WTC11 (cell line): ENCODE results near the gene GPR152. TPM values are rescaled to one million over a fixed set of nuclear protein-coding genes. Genes with fewer than 3 reads are reported as not detected.

Source experiments
- ATAC-seq: fragments of 200-7000 bp; cut with Tn5 transposase; 2 replicates; pipeline ENCODE4 v1.10.0; 2021; ENCODE audit warnings: mild to moderate bottlenecking, moderate library complexity
- CTCF ChIA-PET: fragments of 300-600 bp; sonication (Branson Sonifier 250); formaldehyde crosslinking; loops from one replicate; lab custom pipeline; 2021; ENCODE audit warnings: antibody characterized with exemption; lab: Charles Lee
- POLR2A ChIA-PET: fragments of 350-600 bp; sonication (Branson Sonifier 250); formaldehyde crosslinking; loops from one replicate; lab custom pipeline; 2021; ENCODE audit warnings: antibody characterized with exemption; lab: Charles Lee
- DNase-seq: peaks from one replicate; pipeline ENCODE4 v3.0.0; 2021; ENCODE audit warnings: low spot score
- H3K27ac Mint-ChIP-seq: 2 replicates; pipeline ENCODE4 v1.8.0; 2021; ENCODE audit warnings: mixed read lengths
- H3K27me3 Mint-ChIP-seq: 2 replicates; pipeline ENCODE4 v1.8.0; 2021; ENCODE audit warnings: low read depth, mild to moderate bottlenecking, moderate library complexity, mixed read lengths
- H3K36me3 Mint-ChIP-seq: 2 replicates; pipeline ENCODE4 v1.8.0; 2021; ENCODE audit warnings: mixed read lengths
- H3K4me1 Mint-ChIP-seq: 2 replicates; pipeline ENCODE4 v1.8.0; 2022; ENCODE audit warnings: mixed read lengths
- H3K4me3 Mint-ChIP-seq: 2 replicates; pipeline ENCODE4 v1.8.0; 2021; ENCODE audit warnings: mild to moderate bottlenecking, moderate library complexity, mixed read lengths
- H3K9me3 Mint-ChIP-seq: 2 replicates; pipeline ENCODE4 v1.8.0; 2021; ENCODE audit warnings: mixed read lengths
- ATF2 ChIP-seq: sonication (generic); formaldehyde crosslinking; IDR thresholded peaks from 2 replicates; pipeline ENCODE4 v1.8.1; 2022; ENCODE audit warnings: low read depth, missing genetic modification reagents, borderline replicate concordance
- ATF6 ChIP-seq: sonication (generic); formaldehyde crosslinking; IDR thresholded peaks from 2 replicates; pipeline ENCODE4 v1.8.1; 2023; ENCODE audit warnings: mild to moderate bottlenecking, missing genetic modification reagents
- E2F4 ChIP-seq: sonication (generic); formaldehyde crosslinking; IDR thresholded peaks from 2 replicates; pipeline ENCODE4 v1.8.1; 2022; ENCODE audit warnings: low read depth, mild to moderate bottlenecking, moderate library complexity, missing genetic modification reagents, borderline replicate concordance
- EMX1 ChIP-seq: fragments of 250-450 bp; sonication (Bioruptor Pico); IDR thresholded peaks from 2 replicates; pipeline ENCODE4 v1.8.0; 2021; ENCODE audit warnings: mild to moderate bottlenecking
- ERG ChIP-seq: fragments of 250-450 bp; sonication (Bioruptor Pico); IDR thresholded peaks from 2 replicates; pipeline ENCODE4 v1.8.0; 2021; ENCODE audit warnings: mild to moderate bottlenecking
- GTF2I ChIP-seq: fragments of 250-450 bp; sonication (Bioruptor Pico); conservative IDR thresholded peaks from 2 replicates; pipeline ENCODE4 v1.4.0; 2021; ENCODE audit warnings: mild to moderate bottlenecking
- HMGA2 ChIP-seq: fragments of 250-450 bp; sonication (Bioruptor Pico); IDR thresholded peaks from 2 replicates; pipeline ENCODE4 v1.4.0; 2021; ENCODE audit warnings: mild to moderate bottlenecking, moderate library complexity
- MYBL2 ChIP-seq: sonication (generic); formaldehyde crosslinking; IDR thresholded peaks from 2 replicates; pipeline ENCODE4 v1.8.1; 2023; ENCODE audit warnings: mild to moderate bottlenecking, moderate library complexity, missing genetic modification reagents
- NFATC4 ChIP-seq: fragments of 250-450 bp; sonication (Bioruptor Pico); IDR thresholded peaks from 2 replicates; pipeline ENCODE4 v1.9.0; 2021; ENCODE audit warnings: mild to moderate bottlenecking
- PRDM15 ChIP-seq: sonication (generic); formaldehyde crosslinking; IDR thresholded peaks from 2 replicates; pipeline ENCODE4 v1.8.0; 2022; ENCODE audit warnings: missing genetic modification reagents
- SMAD4 ChIP-seq: sonication (generic); formaldehyde crosslinking; IDR thresholded peaks from 2 replicates; pipeline ENCODE4 v1.8.0; 2022; ENCODE audit warnings: mild to moderate bottlenecking, missing genetic modification reagents
- SP1 ChIP-seq: sonication (generic); formaldehyde crosslinking; conservative IDR thresholded peaks from 2 replicates; pipeline ENCODE4 v1.8.1; 2022; ENCODE audit warnings: missing genetic modification reagents
- TEAD4 ChIP-seq: sonication (generic); formaldehyde crosslinking; IDR thresholded peaks from 2 replicates; pipeline ENCODE4 v1.8.0; 2022; ENCODE audit warnings: mild to moderate bottlenecking, missing genetic modification reagents
- USF1 ChIP-seq: sonication (generic); formaldehyde crosslinking; IDR thresholded peaks from 2 replicates; pipeline ENCODE4 v1.8.0; 2022; ENCODE audit warnings: mild to moderate bottlenecking, missing genetic modification reagents
- ZNF121 ChIP-seq: sonication (generic); formaldehyde crosslinking; IDR thresholded peaks from 2 replicates; pipeline ENCODE4 v1.8.0; 2023; ENCODE audit warnings: missing genetic modification reagents
- ZNF512 ChIP-seq: sonication (generic); formaldehyde crosslinking; IDR thresholded peaks from 2 replicates; pipeline ENCODE4 v1.8.1; 2022; ENCODE audit warnings: missing genetic modification reagents, borderline replicate concordance
- ZNF532 ChIP-seq: fragments of 250-450 bp; sonication (Bioruptor Pico); IDR thresholded peaks from 2 replicates; pipeline ENCODE4 v1.9.0; 2021; ENCODE audit warnings: mild to moderate bottlenecking, borderline replicate concordance
- total RNA-seq: library from RNA; stranded (reverse); gene quantifications from 3 replicates; pipeline ENCODE4 v1.2.3, GENCODE V29; 2021

GPR152 gene
- total RNA-seq, 1 experiment from 2014 or later, result not detected

- no peak for TF ChIP-seq ZNF532 (CRISPR knock-in tag)
- TF ChIP-seq SMAD4, result no peak
- TF ChIP-seq SP1 (CRISPR knock-in tag), result no peak
- no peak for TF ChIP-seq GTF2I (CRISPR knock-in tag)
- TF ChIP-seq ZNF121 (CRISPR knock-in tag), result no peak
- TF ChIP-seq MYBL2 (CRISPR knock-in tag), result no peak
These were observed 29.1 kb downstream of the GPR152 start (continued) for GRCh38 chr11:67423466-67423865.

GRCh38 chr11:67422891-67423290, 29.6 kb downstream of the GPR152 start:
- Mint-ChIP-seq H3K9me3 (no peaks in the 10 kb centered on the region), H3K27ac (peak overlapping the region; percentile 65), H3K4me3 (no peak overlapping the region), H3K4me1 (peaks cover 12% of the 10 kb centered on the region), H3K36me3 (no peaks in the 10 kb centered on the region), H3K27me3 (peaks cover 4% of the 10 kb centered on the region; the same call in 1 of the 2 replicates)
- ChIA-PET CTCF (interaction anchor here (0.7 to 1.6 kb wide), 3 partner anchors 21 to 45 kb away, joined by 3 to 5 read pairs (median 3); partner anchors contain the start of genes PPP1CA and TMEM134), POLR2A (interaction anchor here (1.4 kb wide), 1 partner anchor 21 kb away, joined by 6 read pairs; the partner anchor contains the start of gene PPP1CA)
- DNase-seq, result no peak
- no peak for ATAC-seq
- TF ChIP-seq TEAD4 (CRISPR knock-in tag) (no peak), MYBL2 (CRISPR knock-in tag) (no peak), PRDM15 (no peak), ZNF512 (CRISPR knock-in tag) (no peak), HMGA2 (no peak), EMX1 (CRISPR knock-in tag) (no peak), ERG (CRISPR knock-in tag) (no peak), ATF2 (CRISPR knock-in tag) (no peak), ATF6 (CRISPR knock-in tag) (no peak), USF1 (CRISPR knock-in tag) (no peak), E2F4 (CRISPR knock-in tag) (no peak), NFATC4 (CRISPR knock-in tag) (no peak)
